Measurements from ENCODE around the gene KLHL5.
"Not testable (repeated sequence)": the region's sequence is repeated elsewhere in the genome, so short reads cannot be mapped to it uniquely, and the experiment has no call there.

Gene KLHL5

GRCh38 chr4:39062094-39062769, at the start of gene KLHL5:
Gene KLHL5, plus strand, starts transcription at chr4:39062232. Its CDS starts 421 bp downstream, at chr4:39062653.
- peak; percentile 9 for DNase-seq (ENCODE audit: low spot score)

- no peak for DNase-seq (ENCODE audit: low spot score)
Observed at GRCh38 chr4:39014028-39014427, 48.0 kb upstream of the KLHL5 start.

GRCh38 chr4:39020130-39020529, 41.9 kb upstream of the KLHL5 start:
- no peak for DNase-seq (ENCODE audit: low spot score)

- no peak for DNase-seq (ENCODE audit: low spot score)
Observed at GRCh38 chr4:39021631-39022030, 40.4 kb upstream of the KLHL5 start.

GRCh38 chr4:39022241-39022640, 39.8 kb upstream of the KLHL5 start:
- no peak for DNase-seq (ENCODE audit: low spot score)

GRCh38 chr4:39023059-39023458, 39.0 kb upstream of the KLHL5 start:
- DNase-seq (ENCODE audit: low spot score) = no peak

GRCh38 chr4:39024311-39024865, 37.6 kb upstream of the KLHL5 start:
- DNase-seq (ENCODE audit: low spot score) = no peak

GRCh38 chr4:39025552-39026085, 36.4 kb upstream of the KLHL5 start:
- DNase-seq (ENCODE audit: low spot score) = no peak

- no peak for DNase-seq (ENCODE audit: low spot score)
Observed at GRCh38 chr4:39026096-39026495, 35.9 kb upstream of the KLHL5 start.

GRCh38 chr4:39029752-39030694, 32.0 kb upstream of the KLHL5 start:
- DNase-seq (ENCODE audit: low spot score) = no peak

- peak; percentile 12 for DNase-seq (ENCODE audit: low spot score)
Observed at GRCh38 chr4:39030725-39031124, 31.3 kb upstream of the KLHL5 start.

- DNase-seq (ENCODE audit: low spot score) = not testable (repeated sequence)
Observed at GRCh38 chr4:39031590-39032020, 30.4 kb upstream of the KLHL5 start.

GRCh38 chr4:39032218-39033085, 29.6 kb upstream of the KLHL5 start, which contains the start of gene TMEM156:
Gene TMEM156, minus strand, starts transcription at chr4:39032409. Its CDS starts 96 bp downstream, at chr4:39032313.
- no peak for DNase-seq (ENCODE audit: low spot score)

GRCh38 chr4:39036172-39036571, 25.9 kb upstream of the KLHL5 start:
- DNase-seq (ENCODE audit: low spot score) = no peak

GRCh38 chr4:39037491-39037825, 24.6 kb upstream of the KLHL5 start:
- peak; percentile 7 for DNase-seq (ENCODE audit: low spot score)

- DNase-seq (ENCODE audit: low spot score) = no peak
Observed at GRCh38 chr4:39037941-39038340, 24.1 kb upstream of the KLHL5 start.

- no peak for DNase-seq (ENCODE audit: low spot score)
Observed at GRCh38 chr4:39039108-39039507, 22.9 kb upstream of the KLHL5 start.

GRCh38 chr4:39042366-39042765, 19.7 kb upstream of the KLHL5 start:
- no peak for DNase-seq (ENCODE audit: low spot score)

- no peak for DNase-seq (ENCODE audit: low spot score)
Observed at GRCh38 chr4:39043058-39043860, 18.8 kb upstream of the KLHL5 start.

GRCh38 chr4:39043861-39044363, 18.1 kb upstream of the KLHL5 start:
- peak; percentile 5 for DNase-seq (ENCODE audit: low spot score)
